MG63 (cell line): ENCODE measurements around the gene KCNJ6. TPM values are rescaled to one million over a fixed set of nuclear protein-coding genes. Genes with fewer than 3 reads are reported as not detected.
A peak's percentile ranks its signal among the peaks of the same experiment; 100 is the strongest.

Source experiments
- DNase-seq: peaks from one replicate; pipeline ENCODE4 v3.0.0-alpha.2; 2020
- H3K27me3 ChIP-seq: fragments of 250-450 bp; sonication (Bioruptor Pico); 2 replicates; pipeline ENCODE4 v1.5.1; 2020; ENCODE audit warnings: mild to moderate bottlenecking, moderate library complexity
- H3K36me3 ChIP-seq: fragments of 250-450 bp; sonication (Bioruptor Pico); 2 replicates; pipeline ENCODE4 v1.5.1; 2020; ENCODE audit warnings: mild to moderate bottlenecking, moderate library complexity
- H3K4me3 ChIP-seq: fragments of 250-450 bp; sonication (Bioruptor Pico); 2 replicates; pipeline ENCODE4 v1.5.1; 2020; ENCODE audit warnings: mild to moderate bottlenecking, moderate library complexity
- H3K9me3 ChIP-seq: fragments of 250-450 bp; sonication (Bioruptor Pico); 2 replicates; pipeline ENCODE4 v1.5.1; 2020; ENCODE audit warnings: mild to moderate bottlenecking, moderate library complexity
- total RNA-seq: library from RNA; depleted of rRNA; stranded (reverse); fragments of >200 nt; shearing (Covaris generic); gene quantifications from 2 replicates; pipeline ENCODE4 v1.2.3, GENCODE V29; 2014; ENCODE audit warnings: low replicate concordance

KCNJ6 gene
- total RNA-seq, 1 experiment from 2014 or later = not detected

- Histone ChIP-seq H3K27me3 (peaks cover 29% of the 10 kb centered on the region), H3K4me3 (peak overlapping the region; percentile 15; the same call in 1 of the 2 replicates), H3K36me3 (no peaks in the 10 kb centered on the region), H3K9me3 (no peaks in the 10 kb centered on the region)
- DNase-seq = no peak
Measured at GRCh38 chr21:37915941-37916309, 332 bp downstream of the KCNJ6 start.

- peaks cover 29% of the 10 kb centered on the region for H3K27me3 ChIP-seq
- H3K9me3 ChIP-seq = no peaks in the 10 kb centered on the region
- H3K4me3 ChIP-seq = no peak overlapping the region
- no peaks in the 10 kb centered on the region for H3K36me3 ChIP-seq
- no peak for DNase-seq
Measured at GRCh38 chr21:37915497-37915911, 753 bp downstream of the KCNJ6 start.

GRCh38 chr21:37912616-37913015, 3.6 kb downstream of the KCNJ6 start:
- Histone ChIP-seq H3K27me3 (peaks cover 29% of the 10 kb centered on the region), H3K9me3 (no peaks in the 10 kb centered on the region), H3K4me3 (no peak overlapping the region), H3K36me3 (no peaks in the 10 kb centered on the region)
- DNase-seq = no peak

GRCh38 chr21:37909936-37910335, 6.3 kb downstream of the KCNJ6 start:
- Histone ChIP-seq H3K27me3 (peaks cover 10% of the 10 kb centered on the region), H3K9me3 (no peaks in the 10 kb centered on the region), H3K36me3 (no peaks in the 10 kb centered on the region), H3K4me3 (no peak overlapping the region)
- no peak for DNase-seq

- H3K36me3 ChIP-seq = no peaks in the 10 kb centered on the region
- DNase-seq = no peak
- no peak overlapping the region for H3K4me3 ChIP-seq
- H3K9me3 ChIP-seq = no peaks in the 10 kb centered on the region
- peaks cover 8% of the 10 kb centered on the region; the same call in 1 of the 2 replicates for H3K27me3 ChIP-seq
Measured at GRCh38 chr21:37908691-37909090, 7.6 kb downstream of the KCNJ6 start.

- H3K36me3 ChIP-seq = no peaks in the 10 kb centered on the region
- no peak for DNase-seq
- H3K9me3 ChIP-seq = no peaks in the 10 kb centered on the region
- peaks cover 7% of the 10 kb centered on the region; the same call in 1 of the 2 replicates for H3K27me3 ChIP-seq
- no peak overlapping the region for H3K4me3 ChIP-seq
Measured at GRCh38 chr21:37907076-37907475, 9.2 kb downstream of the KCNJ6 start.

GRCh38 chr21:37905291-37905690, 11.0 kb downstream of the KCNJ6 start:
- DNase-seq = no peak
- H3K9me3 ChIP-seq = no peaks in the 10 kb centered on the region
- no peaks in the 10 kb centered on the region for H3K36me3 ChIP-seq
- H3K4me3 ChIP-seq = no peak overlapping the region
- H3K27me3 ChIP-seq = no peaks in the 10 kb centered on the region

GRCh38 chr21:37904856-37905255, 11.4 kb downstream of the KCNJ6 start:
- no peaks in the 10 kb centered on the region for H3K27me3 ChIP-seq
- H3K4me3 ChIP-seq = no peak overlapping the region
- H3K36me3 ChIP-seq = no peaks in the 10 kb centered on the region
- DNase-seq = no peak
- no peaks in the 10 kb centered on the region for H3K9me3 ChIP-seq

GRCh38 chr21:37903396-37903795, 12.9 kb downstream of the KCNJ6 start:
- peaks cover 7% of the 10 kb centered on the region; the same call in 1 of the 2 replicates for H3K27me3 ChIP-seq
- no peak overlapping the region for H3K4me3 ChIP-seq
- no peak for DNase-seq
- H3K9me3 ChIP-seq = no peaks in the 10 kb centered on the region
- H3K36me3 ChIP-seq = no peaks in the 10 kb centered on the region

- H3K27me3 ChIP-seq = peaks cover 7% of the 10 kb centered on the region; the same call in 1 of the 2 replicates
- H3K36me3 ChIP-seq = no peaks in the 10 kb centered on the region
- H3K9me3 ChIP-seq = no peaks in the 10 kb centered on the region
- DNase-seq = no peak
- H3K4me3 ChIP-seq = no peak overlapping the region
Measured at GRCh38 chr21:37899146-37899545, 17.1 kb downstream of the KCNJ6 start.

- no peak for DNase-seq
- no peaks in the 10 kb centered on the region for H3K9me3 ChIP-seq
- no peaks in the 10 kb centered on the region for H3K36me3 ChIP-seq
- peaks cover 7% of the 10 kb centered on the region; the same call in 1 of the 2 replicates for H3K27me3 ChIP-seq
- no peak overlapping the region for H3K4me3 ChIP-seq
Measured at GRCh38 chr21:37896788-37897187, 19.5 kb downstream of the KCNJ6 start.

GRCh38 chr21:37891972-37892371, 24.3 kb downstream of the KCNJ6 start:
- Histone ChIP-seq H3K36me3 (no peaks in the 10 kb centered on the region), H3K4me3 (no peak overlapping the region), H3K27me3 (no peaks in the 10 kb centered on the region), H3K9me3 (no peaks in the 10 kb centered on the region)
- DNase-seq = no peak

- H3K27me3 ChIP-seq = no peaks in the 10 kb centered on the region
- no peak for DNase-seq
Measured at GRCh38 chr21:37888659-37889058, 27.6 kb downstream of the KCNJ6 start.

GRCh38 chr21:37886726-37887299, 29.4 kb downstream of the KCNJ6 start:
- Histone ChIP-seq H3K36me3 (no peaks in the 10 kb centered on the region), H3K4me3 (no peak overlapping the region), H3K27me3 (no peaks in the 10 kb centered on the region), H3K9me3 (no peaks in the 10 kb centered on the region)
- no peak for DNase-seq

More at GRCh38 chr21:37888659-37889058, 27.6 kb downstream of the KCNJ6 start:
- no peak overlapping the region for H3K4me3 ChIP-seq
- no peaks in the 10 kb centered on the region for H3K9me3 ChIP-seq
- H3K36me3 ChIP-seq = no peaks in the 10 kb centered on the region

GRCh38 chr21:37886120-37886519, 30.1 kb downstream of the KCNJ6 start:
- no peaks in the 10 kb centered on the region for H3K27me3 ChIP-seq

GRCh38 chr21:37878946-37879660, 37.2 kb downstream of the KCNJ6 start:
- Histone ChIP-seq H3K27me3 (no peaks in the 10 kb centered on the region), H3K36me3 (no peaks in the 10 kb centered on the region), H3K4me3 (no peak overlapping the region), H3K9me3 (no peaks in the 10 kb centered on the region)
- peak; percentile 4 for DNase-seq

More at GRCh38 chr21:37886120-37886519, 30.1 kb downstream of the KCNJ6 start:
- Histone ChIP-seq H3K9me3 (no peaks in the 10 kb centered on the region), H3K4me3 (no peak overlapping the region), H3K36me3 (no peaks in the 10 kb centered on the region)
- DNase-seq = no peak

- H3K4me3 ChIP-seq = no peak overlapping the region
- no peaks in the 10 kb centered on the region for H3K27me3 ChIP-seq
- no peaks in the 10 kb centered on the region for H3K36me3 ChIP-seq
- no peak for DNase-seq
- H3K9me3 ChIP-seq = no peaks in the 10 kb centered on the region
Measured at GRCh38 chr21:37877888-37878684, 38.2 kb downstream of the KCNJ6 start.
